ENCODE data around the gene DSCAML1. TPM values are rescaled to one million over a fixed set of nuclear protein-coding genes. Genes with fewer than 3 reads are reported as not detected.

The DSCAML1 gene
- total RNA-seq, 1 donor from 2014 or later: 2.5 TPM

DNA sequence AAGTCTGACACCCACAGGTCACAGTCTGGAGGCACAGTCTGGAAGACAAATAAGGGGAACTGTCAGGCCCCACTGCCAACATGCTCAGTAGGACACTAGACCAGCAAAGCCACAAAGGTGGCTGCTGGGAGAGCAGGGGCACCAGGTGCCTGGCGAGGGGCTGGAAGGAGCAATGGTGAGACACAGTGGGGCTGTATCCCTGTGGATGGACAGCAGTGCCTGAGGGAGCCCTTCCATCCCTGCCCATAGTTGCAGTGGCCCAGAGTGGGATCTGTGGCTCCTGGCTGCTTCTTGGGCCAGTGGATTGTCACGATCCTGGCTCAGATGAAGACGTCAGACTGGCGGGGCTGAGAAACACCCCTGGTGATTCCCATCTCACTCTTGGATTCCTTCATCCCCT is 154.6 kb downstream of the DSCAML1 start:
- TF ChIP-seq, protein P1, sequence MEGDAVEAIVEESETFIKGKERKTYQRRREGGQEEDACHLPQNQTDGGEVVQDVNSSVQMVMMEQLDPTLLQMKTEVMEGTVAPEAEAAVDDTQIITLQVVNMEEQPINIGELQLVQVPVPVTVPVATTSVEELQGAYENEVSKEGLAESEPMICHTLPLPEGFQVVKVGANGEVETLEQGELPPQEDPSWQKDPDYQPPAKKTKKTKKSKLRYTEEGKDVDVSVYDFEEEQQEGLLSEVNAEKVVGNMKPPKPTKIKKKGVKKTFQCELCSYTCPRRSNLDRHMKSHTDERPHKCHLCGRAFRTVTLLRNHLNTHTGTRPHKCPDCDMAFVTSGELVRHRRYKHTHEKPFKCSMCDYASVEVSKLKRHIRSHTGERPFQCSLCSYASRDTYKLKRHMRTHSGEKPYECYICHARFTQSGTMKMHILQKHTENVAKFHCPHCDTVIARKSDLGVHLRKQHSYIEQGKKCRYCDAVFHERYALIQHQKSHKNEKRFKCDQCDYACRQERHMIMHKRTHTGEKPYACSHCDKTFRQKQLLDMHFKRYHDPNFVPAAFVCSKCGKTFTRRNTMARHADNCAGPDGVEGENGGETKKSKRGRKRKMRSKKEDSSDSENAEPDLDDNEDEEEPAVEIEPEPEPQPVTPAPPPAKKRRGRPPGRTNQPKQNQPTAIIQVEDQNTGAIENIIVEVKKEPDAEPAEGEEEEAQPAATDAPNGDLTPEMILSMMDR (IDR thresholded peaks at IDR 0.05; ENCODE audit: unreplicated experiment): no peak
- Mint-ChIP-seq H3K27me3 (ENCODE audit: low read depth) (peaks cover 52% of the 10 kb centered on the region), H3K4me3 (no peak overlapping the region), H3K36me3 (no peaks in the 10 kb centered on the region), H3K4me1 (no peaks in the 10 kb centered on the region), H3K27ac (no peak overlapping the region), H3K9me3 (no peaks in the 10 kb centered on the region)
- DNase-seq (ENCODE audit: low spot score in 2 of 2, unreplicated experiment in 2 of 2): no peak

DNA sequence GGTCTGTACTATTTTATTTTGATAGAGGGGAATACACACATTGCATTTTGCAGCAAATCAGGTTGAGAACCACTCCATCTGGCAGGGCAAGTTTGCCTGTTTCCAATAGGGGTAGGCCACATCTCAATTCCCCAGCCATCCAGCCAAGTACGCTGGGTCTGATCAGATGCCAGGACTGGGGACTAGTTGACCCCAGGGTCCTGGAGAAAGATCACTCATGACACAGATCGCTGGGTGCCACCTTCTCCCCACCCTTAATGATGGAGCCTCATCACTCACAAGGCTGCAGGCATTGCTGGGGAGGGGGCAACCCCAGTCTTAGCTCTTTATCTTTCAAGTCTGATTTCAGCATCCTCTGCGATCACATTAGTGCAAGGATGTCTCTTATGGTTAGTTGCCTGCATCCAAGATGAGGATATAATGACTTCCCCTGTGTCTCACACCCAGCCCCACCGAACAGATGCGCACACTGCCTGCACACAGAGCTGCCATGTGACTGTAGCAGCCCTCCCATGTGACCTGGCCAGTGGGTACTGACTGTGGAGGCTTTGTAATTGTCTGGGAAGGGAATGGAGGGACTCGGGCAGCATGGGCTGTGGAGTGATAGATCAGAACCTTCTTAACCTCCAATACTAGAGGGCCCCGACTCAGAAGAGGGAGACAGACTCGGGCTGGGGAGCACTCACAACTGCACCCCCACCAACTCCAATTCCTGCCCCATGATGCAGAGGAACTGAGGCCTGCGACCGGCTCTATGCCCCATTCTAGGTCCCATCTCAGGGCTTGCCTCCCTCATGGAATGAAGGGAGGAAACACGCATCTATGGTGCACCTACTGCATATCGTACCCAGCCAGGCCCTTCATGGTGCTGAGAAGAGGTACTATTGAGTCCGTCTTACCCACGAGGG is 155.8 kb downstream of the DSCAML1 start:
- Mint-ChIP-seq H3K4me3 (no peak overlapping the region), H3K27ac (no peak overlapping the region)
- TF ChIP-seq, protein P1 (IDR thresholded peaks at IDR 0.05; ENCODE audit: unreplicated experiment): no peak

DNA sequence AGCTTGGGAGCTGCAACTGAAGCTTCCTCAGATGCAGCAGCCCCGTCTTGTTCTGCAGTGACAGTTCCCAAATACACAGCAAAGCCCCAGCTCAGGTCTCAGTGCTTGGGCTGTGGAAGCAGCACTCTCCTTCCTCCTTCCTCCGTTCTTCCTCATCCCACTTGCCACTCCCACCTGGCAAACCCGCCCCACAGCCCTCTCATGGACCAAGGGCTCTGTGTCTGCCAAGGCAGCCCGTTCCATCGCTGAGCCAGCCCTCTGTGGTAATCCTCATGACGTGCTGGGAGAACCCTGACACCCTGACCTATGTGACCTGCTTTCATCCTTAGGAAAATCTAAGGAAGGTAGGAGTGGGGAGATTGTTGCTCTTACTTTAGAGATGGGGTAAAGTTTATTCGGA is 157.0 kb downstream of the DSCAML1 start:
- peaks cover 58% of the 10 kb centered on the region for H3K27me3 Mint-ChIP-seq (ENCODE audit: low read depth)
- no peaks in the 10 kb centered on the region for H3K9me3 Mint-ChIP-seq
- H3K4me1 Mint-ChIP-seq: peaks cover 2% of the 10 kb centered on the region
- no peak for DNase-seq (ENCODE audit: low spot score in 2 of 2, unreplicated experiment in 2 of 2)
- TF ChIP-seq, protein P1 (IDR thresholded peaks at IDR 0.05; ENCODE audit: unreplicated experiment): no peak
- no peak overlapping the region for H3K27ac Mint-ChIP-seq
- no peak overlapping the region for H3K4me3 Mint-ChIP-seq
- no peaks in the 10 kb centered on the region for H3K36me3 Mint-ChIP-seq

More for the DNA sequence above, 155.8 kb downstream of the DSCAML1 start:
- Mint-ChIP-seq H3K9me3 (no peaks in the 10 kb centered on the region), H3K4me1 (no peaks in the 10 kb centered on the region), H3K36me3 (no peaks in the 10 kb centered on the region), H3K27me3 (ENCODE audit: low read depth) (peaks cover 48% of the 10 kb centered on the region)
- no peak for DNase-seq (ENCODE audit: low spot score in 2 of 2, unreplicated experiment in 2 of 2)

GRCh38 chr11:117639601-117640000 is 157.4 kb downstream of the DSCAML1 start:
- H3K4me1 Mint-ChIP-seq: peaks cover 2% of the 10 kb centered on the region
- TF ChIP-seq, protein P1 (IDR thresholded peaks at IDR 0.05; ENCODE audit: unreplicated experiment): no peak
- H3K27ac Mint-ChIP-seq: no peak overlapping the region
- peaks cover 58% of the 10 kb centered on the region for H3K27me3 Mint-ChIP-seq (ENCODE audit: low read depth)
- no peaks in the 10 kb centered on the region for H3K36me3 Mint-ChIP-seq
- no peak overlapping the region for H3K4me3 Mint-ChIP-seq
- no peak for DNase-seq (ENCODE audit: low spot score in 2 of 2, unreplicated experiment in 2 of 2)
- H3K9me3 Mint-ChIP-seq: no peaks in the 10 kb centered on the region

- Mint-ChIP-seq H3K4me1 (peaks cover 2% of the 10 kb centered on the region), H3K27me3 (ENCODE audit: low read depth) (peaks cover 55% of the 10 kb centered on the region), H3K9me3 (no peaks in the 10 kb centered on the region), H3K27ac (no peak overlapping the region), H3K36me3 (no peaks in the 10 kb centered on the region), H3K4me3 (no peak overlapping the region)
- TF ChIP-seq, protein P1 (IDR thresholded peaks at IDR 0.05; ENCODE audit: unreplicated experiment): no peak
- DNase-seq (ENCODE audit: low spot score in 2 of 2, unreplicated experiment in 2 of 2): no peak
Measured at GRCh38 chr11:117638911-117639543, 158.0 kb downstream of the DSCAML1 start.
